ENCODE results near the gene DMRTB1.

The DMRTB1 gene

GRCh38 chr1:53495633-53496345 is 36.6 kb downstream of the DMRTB1 start:
- DNase-seq = no peak

- no peak for DNase-seq
Measured at GRCh38 chr1:53498555-53499131, 39.4 kb downstream of the DMRTB1 start.

GRCh38 chr1:53499257-53500203 is 40.3 kb downstream of the DMRTB1 start:
- no peak for DNase-seq

GRCh38 chr1:53500204-53501064 is 41.2 kb downstream of the DMRTB1 start:
- no peak for DNase-seq

DNA sequence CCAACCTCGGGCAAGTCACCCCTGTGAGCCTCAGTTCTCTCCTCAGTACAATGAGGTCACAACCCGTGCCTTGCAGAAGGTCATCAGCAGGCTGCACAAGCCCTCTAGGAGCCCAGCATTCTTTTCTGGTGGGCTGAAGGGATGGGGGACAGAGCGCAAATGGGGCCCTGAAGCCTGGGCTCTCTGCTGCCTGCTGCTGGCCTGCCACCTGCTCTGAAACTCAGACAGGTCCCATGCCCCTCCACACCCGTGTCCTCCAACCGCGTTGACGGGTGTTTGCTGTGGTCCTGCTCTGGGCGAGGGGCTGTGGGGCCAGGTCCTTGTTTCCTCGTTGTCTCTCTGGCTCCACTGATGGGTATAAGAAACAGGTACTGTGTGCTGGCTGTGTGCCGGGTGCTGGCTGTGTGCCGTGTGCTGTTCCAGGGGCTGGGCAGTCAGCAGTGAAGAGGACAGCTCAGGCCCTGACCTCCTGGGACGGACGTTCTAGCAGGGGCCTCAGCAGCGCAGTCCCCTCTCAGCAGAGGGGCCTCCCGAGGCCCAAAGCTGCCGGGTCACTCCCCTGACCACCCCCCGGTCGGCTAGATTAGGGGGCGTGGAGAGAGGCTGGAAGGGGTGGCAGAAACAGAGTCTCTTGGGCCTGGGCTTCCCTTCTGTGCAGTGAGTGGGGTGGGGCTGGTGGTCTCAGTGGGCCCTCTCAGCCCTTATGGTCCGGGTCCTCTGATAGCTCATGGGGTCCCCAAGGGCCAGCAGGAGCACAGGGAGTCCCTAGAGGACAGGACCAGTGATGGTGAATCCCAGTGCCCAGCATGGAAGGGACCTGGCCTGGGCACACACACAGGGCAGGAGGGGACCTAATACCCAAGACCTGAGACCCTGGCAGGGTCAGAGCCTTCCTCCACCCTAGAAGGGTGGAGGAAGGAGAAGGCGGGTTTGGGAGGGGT is 42.1 kb downstream of the DMRTB1 start:
- no peak for DNase-seq

- no peak for DNase-seq
Measured at GRCh38 chr1:53502641-53503432, 43.6 kb downstream of the DMRTB1 start.

DNA sequence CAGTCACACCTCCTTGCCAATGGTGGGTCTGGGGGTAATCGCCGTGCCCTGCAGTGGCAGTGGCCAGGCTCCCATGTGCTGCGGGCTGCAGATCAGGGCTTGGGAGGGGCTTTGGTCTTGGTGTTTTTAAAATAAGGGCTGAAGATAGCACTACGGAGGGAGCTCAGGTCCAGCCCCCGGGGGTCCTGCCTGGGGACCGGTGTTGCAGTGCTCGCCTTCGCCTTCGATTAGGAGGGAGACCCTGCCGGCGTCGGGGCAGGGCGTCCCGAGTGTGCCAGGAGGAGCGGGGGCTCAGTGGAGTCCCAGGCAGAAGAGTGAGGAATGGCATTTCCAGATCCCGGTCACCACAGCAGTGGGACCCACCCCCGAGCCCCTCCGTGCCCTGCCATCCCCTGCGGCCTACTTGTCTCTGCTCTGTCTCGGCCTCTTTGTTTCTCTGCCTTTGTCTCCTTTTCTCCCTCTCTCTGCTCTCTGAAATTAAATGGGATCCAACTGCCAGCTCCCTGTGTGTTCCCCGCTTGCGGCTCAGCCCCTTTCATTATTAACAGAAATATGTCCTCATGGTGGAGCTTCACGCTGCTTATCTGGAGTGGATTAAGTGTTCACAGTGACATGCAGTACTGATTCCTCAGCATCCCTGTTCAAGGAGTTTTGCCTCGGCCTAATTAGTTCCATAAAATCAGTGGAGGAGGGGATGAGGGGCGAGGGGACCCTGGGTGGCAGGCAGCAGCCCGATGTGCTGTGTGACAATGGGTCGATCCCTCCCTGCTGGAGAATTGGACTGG is 44.4 kb downstream of the DMRTB1 start:
- no peak for DNase-seq

DNA sequence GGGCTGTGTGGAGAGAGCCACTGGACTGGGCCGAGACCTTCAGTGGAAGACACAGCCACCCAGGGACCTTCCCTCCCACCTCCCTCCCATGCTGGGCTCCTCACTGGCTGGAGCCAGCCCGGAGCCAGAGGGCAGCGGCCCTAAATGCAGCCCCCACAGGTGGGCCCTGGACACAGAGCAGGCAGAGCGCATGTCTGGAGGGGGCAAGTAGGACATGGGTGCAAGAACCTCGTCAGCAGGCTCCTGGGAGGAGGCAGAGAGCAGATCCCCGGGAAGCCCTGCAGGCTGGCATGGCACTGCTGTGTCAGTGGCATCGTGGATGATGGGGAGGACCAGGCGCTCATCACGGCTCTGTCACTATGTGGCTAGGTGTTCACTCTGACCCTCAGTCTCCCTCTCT is 45.7 kb downstream of the DMRTB1 start:
- no peak for DNase-seq

- DNase-seq = no peak
Measured at GRCh38 chr1:53505401-53505800, 46.2 kb downstream of the DMRTB1 start.

- no peak for DNase-seq
Measured at GRCh38 chr1:53505891-53506290, 46.7 kb downstream of the DMRTB1 start.

DNA sequence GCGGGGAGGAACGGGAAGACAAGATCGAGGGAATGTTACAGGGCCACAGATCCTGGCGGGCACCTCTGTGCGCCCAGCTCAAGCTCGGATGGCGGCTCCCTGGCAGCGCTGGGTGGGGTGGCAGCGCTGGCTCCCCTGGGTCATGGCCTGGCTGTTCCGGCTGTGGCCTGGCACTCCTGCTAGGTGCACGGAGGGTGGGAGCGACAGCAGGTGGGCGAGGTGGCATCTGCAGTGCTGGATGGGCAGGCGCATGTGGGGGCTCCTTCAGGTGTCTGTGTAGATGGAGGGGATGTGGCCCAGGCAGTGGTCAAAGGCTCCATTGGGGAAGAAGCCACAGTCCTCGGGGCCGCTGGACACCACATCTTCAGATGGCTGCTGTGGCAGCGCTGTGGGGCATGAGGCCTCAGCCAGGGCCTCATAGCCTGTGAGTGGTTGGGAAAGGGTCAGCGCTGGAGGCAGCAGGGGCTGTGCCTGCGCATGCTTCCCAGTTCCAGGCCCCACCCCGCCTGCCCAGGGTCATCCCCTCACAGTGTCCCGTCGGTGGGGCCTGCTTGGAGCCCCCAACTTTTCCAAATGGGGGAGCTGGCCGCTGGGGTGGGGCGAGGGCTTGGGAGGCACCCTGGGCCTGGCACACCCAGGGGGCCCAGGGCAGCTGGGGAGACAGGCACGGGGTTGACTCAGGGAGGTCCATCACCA is 47.3 kb downstream of the DMRTB1 start:
- DNase-seq = no peak

DNA sequence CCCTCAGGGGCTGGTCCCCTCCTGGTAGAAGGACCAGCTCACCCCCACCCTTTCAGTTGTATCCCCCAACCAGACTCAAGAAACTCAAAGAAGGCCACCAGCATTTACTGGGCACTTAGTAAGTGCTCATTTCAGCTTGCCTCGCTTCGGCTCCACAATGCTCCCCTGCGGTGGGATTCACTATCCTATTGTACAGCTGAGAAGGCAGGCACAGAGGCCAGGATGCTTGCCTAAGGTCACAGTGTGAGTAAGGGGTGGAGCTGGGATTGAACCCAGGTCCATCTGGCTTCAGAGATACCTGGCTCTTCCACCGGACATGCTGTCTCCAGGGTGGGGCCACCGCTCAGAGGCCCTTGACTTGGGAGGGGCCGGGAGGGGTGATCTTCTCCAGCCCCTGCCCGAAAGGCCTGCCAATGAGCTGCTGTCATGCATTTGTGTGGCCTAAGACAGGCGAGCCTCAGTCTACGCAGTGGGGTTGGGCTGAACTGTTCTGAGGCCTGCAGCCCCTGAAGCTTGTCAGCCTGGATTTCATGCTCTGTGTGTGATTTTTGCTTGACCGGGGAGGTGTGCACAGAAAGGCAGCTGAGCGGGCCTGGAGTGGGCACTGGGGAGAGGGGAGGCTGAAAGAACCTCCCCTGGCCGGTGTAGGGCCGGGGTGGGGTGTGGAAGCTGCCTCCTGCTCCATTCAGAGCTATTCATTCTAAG is 48.1 kb downstream of the DMRTB1 start:
- no peak for DNase-seq

- no peak for DNase-seq
Measured at GRCh38 chr1:53508056-53508990, 49.1 kb downstream of the DMRTB1 start.

GRCh38 chr1:53508991-53509666 is 49.9 kb downstream of the DMRTB1 start:
- no peak for DNase-seq

- DNase-seq = no peak
Measured at GRCh38 chr1:53509775-53510174, 50.6 kb downstream of the DMRTB1 start.

GRCh38 chr1:53510215-53510614 is 51.0 kb downstream of the DMRTB1 start:
- DNase-seq = no peak

Measured in NCI-H187 (cell line).